NCI-H524 (cell line): ENCODE data around the gene ST8SIA6.
"Not testable (repeated sequence)": the region's sequence is repeated elsewhere in the genome, so short reads cannot be mapped to it uniquely, and the experiment has no call there.

Experiments
- DNase-seq, 2 experiments: peaks; one replicate each; lab custom pipeline; 2025; lab: John Stamatoyannopoulos, UW

ST8SIA6 gene, protein sequence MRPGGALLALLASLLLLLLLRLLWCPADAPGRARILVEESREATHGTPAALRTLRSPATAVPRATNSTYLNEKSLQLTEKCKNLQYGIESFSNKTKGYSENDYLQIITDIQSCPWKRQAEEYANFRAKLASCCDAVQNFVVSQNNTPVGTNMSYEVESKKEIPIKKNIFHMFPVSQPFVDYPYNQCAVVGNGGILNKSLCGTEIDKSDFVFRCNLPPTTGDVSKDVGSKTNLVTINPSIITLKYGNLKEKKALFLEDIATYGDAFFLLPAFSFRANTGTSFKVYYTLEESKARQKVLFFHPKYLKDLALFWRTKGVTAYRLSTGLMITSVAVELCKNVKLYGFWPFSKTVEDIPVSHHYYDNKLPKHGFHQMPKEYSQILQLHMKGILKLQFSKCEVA

DNA sequence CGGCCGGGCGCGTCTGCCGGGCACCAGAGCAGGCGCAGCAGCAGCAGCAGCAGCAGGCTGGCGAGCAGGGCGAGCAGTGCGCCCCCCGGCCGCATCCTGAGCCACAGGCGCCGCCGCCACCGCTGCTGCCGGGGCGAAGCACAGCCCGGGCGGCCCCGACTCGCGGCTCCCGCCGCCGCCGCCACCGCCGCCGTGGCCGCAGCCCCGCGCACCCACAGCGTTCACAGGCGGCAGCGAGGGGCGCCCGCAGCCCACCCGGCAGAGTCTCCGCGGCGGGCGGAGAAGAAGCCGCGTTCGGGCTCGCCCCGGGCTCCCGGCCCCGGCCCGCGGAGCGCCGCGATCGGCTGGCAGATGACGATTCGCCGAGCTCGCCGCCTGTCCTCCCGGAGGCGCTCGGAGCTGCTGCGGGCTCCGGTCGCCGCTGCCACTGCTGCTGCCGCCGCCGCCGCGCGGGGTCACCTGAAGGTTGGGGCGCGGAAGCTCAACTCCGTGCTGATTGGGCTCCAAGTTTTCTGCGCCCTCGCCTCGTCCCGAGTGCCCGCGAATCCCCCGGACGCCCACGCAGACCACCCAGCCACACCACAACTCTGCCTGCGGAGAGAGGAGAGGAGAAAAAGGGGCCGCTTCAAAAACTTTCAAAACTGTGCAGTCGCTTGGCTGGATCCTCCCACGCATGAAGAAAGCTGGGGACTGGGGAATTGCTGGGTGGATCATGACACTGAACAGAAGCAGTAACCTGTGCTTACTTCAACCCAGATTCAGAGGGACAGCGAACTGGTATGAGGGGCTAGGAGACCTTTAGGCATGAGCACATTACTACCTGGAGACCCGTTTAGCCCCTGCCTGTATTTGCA, at the start of gene ST8SIA6:
Gene ST8SIA6 (minus strand): TSS at position 435 of the 854 bp plus-strand sequence. CDS start 340 bp downstream, at position 95.
- DNase-seq, result peak in 1 of 2 experiments; percentile 4

DNA sequence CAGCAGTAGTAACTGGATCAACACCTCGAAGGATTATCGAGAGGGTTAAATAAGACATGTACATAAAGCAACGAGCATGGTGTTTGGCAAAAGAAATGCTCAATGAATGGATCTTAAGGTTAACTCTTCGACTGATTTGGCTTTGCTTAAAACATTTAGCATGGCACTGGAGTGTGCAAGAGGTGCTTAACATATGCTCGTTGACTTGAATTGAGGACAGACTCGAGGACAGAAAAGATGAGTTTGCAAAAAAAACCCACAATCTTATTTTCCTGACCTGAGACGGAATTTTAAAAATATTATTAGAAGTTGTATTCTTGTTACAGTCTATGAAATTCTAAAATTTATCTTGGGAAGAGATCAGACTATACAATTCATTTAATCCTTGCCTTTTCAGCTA, 49.4 kb upstream of the ST8SIA6 start:
- no peak for DNase-seq

DNA sequence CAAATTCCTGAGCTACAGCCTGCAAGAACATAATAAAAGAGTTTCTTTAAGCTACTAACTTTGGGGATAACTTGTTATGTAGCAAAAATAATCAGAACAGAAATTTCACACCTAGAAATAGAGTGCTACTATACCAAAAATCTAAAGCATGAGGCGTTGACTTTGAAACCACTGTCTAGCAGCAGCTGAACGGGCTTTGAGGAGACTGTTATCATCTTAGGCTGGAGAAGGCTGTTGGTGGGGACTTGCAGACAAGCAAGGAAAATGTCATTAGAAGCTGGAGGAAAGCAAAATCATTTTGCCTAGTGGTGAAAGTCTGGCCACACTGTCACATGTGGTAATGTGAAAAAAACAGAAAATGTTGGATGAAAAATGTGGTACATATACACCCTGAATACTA, 48.4 kb upstream of the ST8SIA6 start:
- no peak for DNase-seq

DNA sequence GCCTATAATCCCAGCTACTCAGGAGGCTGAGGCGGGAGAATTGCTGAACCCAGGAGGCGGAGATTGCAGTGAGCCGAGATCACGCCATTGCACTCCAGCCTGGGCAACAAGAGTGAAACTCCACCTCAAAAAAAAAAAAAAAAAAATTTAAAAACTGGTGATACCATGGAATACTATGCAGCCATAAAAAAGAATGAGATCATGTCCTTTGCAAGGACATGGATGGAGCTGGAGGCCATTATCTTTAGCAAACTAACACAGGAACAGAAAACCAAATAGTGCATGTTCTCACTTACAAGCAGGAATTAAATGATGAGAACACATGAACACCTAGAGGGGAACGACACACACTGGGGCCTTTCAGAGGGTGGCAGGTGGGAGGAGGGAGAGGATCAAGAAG, 44.6 kb upstream of the ST8SIA6 start:
- not testable (repeated sequence) for DNase-seq

DNA sequence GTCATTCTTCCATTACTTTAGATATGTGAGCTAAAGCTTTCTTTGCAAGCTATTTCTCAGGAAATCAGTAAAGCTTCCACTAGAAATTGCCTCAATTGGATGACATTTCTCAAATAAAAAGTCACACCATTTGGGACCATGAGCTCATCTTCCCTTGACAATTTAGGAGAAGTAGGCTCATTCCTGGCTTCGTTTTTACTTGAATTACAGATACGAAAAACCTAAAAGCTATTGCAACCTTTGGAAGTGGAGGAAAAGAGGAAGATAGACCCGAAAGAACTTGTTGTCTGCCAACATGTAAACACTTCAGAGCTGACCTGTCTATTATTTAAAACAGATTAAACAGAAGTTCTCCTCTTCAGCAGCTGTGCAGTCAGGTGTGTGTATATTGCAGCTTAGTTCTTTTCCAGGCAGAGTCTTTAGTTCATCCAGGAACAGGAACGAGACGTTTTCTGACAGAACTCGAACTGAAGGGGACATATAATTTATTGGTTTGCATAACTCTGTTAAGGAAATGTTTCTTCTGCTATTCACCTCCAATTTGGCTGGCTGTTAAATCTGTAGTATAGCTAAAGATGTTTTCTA, 43.1 kb upstream of the ST8SIA6 start:
- DNase-seq, result no peak

DNA sequence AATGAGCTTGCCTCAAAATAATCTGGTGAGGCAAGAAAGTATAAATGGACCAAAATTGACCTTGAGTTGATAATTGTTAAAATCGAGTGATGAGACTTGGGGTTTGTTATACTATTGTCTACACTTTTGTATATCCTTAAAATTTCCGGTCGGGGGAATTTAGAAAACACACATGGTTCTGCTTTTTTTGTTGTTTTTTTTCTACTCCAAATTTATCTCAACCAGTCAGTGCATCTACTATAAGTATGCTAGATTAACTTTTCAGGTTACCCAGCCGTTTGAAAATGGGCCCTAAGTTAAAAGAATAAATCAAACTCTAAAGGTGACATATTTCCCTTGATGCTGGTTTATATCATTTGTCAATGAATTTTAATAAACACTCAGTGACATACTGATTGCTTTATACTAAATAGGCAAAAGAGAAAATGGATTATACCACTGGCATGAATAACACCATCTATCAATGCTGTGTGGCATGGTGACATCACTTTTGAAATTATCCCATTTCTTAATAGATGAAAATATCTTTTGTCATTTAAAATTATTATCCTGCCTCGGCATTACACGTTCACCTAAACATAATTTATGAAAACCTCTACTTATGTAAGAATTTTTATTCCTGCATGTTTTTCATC, 40.3 kb upstream of the ST8SIA6 start:
- DNase-seq, result no peak

DNA sequence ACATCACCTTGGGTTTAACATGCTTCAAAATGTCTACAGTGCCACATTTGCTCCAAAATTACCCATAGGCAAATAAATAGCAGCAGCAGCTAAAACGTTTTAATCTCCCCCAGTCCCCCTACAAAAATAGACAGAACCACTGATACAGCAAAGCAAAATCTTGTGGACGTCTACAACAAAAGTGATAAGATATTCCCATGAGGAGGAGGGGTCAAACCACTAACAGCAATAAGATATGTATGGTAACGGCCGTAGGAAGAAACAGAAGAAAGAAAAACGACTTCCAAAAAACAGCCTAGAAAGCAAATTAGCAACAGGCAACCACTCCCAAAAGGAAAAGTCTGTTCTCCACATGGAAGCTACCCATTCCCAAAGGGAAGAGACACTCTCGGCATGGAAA, 34.5 kb upstream of the ST8SIA6 start:
- DNase-seq, result no peak

DNA sequence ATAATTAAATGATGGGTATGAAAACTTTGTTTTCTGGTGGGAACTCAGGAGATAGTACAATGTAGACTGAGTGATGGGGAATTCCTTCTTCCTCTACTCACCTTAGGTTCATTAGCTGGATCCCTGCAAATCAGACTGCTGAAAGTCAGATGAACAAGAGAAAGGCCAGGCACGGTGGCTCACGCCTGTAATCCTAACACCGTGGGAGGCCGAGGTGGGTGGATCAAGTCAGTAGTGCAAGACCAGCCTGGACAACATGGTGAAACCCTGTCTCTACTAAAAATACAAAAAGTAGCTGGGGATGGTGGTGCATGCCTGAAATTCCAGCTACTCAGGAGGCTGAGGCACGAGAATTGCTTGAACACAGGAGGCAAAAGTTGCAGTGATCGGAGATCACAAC, 28.7 kb upstream of the ST8SIA6 start:
- no peak for DNase-seq

DNA sequence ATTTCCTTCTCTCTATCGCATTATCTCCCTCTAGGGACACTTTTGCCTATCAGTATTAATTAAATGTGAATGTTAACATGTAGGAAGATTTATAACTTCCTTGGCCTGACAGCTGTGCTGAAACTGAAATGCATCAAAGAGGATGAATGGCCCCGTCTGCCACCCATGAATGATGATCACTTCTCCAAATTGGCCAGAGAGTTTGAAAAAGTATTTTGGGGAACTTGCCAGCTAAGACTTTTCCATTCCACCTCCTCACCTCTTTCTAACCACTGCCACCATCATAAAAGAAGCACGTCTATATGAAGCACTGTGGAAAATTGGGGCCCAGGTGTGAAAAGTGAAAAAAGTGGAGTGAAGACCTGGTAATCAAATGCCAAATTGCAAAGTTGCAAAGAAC, 25.4 kb upstream of the ST8SIA6 start:
- DNase-seq, result no peak

DNA sequence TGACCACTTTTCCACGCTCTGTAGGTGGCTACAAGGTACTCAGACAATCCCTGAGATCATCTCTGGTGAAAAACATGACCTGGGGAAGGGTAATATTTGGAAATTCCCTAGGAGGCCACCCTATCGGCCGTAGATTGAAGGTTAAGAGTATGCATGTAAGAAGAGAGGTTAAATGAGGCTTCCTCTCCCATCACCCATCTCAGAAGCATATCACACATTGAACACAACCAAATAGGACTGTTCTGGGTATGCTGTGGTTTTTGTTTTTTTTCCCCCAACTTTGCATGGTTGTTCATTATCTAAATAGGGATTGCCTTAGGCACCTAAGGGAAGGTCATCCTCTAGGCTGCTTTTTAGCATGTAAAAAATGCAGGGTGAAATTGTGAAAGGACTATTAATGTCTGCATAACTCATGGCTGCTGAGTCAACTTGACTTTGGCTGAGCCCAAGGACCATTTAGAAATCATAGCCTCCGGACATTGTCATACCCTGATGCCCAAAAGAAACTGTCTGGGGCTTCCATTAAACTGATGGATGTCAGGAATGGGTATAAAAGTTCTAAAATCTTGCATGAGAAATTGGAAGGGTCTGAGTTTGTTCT, 24.7 kb upstream of the ST8SIA6 start:
- no peak for DNase-seq

DNA sequence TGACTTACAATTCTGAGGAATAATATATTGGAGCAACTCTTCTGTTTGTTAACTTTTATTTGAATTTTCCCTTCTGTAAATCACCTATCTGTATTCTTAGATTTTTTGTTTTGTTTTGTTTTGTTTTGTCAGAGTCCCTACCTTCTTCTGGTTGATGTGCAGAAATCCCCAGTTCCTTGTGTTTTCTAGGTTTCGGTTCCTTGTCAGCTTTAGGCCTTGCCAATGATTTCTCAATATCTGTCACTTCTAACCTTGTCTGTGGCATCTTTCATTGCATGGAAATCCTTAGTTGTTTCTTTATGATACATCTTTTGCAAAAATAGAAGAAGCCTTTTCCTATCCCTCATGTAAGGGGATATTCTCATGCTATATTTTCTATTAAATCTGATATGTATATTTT, 21.7 kb upstream of the ST8SIA6 start:
- DNase-seq, result no peak

DNA sequence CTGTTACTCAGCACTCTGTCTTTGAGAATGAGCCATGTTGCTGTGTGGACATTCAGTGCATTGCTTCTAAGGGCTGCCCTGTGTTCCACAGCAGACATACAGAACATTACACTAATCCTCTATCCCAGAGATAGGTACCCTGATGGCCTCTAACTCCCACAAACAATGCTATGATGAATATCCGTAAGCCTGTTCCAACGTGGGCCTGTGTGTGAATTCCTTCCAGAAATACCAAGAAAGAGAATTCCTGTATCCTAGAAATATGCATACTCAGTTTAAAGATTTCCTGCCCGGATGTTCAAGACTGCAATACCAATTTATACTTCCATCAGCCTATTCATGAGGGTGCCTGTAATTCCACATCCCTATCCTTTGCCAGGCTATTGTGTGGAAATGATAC, 21.3 kb upstream of the ST8SIA6 start:
- no peak for DNase-seq

DNA sequence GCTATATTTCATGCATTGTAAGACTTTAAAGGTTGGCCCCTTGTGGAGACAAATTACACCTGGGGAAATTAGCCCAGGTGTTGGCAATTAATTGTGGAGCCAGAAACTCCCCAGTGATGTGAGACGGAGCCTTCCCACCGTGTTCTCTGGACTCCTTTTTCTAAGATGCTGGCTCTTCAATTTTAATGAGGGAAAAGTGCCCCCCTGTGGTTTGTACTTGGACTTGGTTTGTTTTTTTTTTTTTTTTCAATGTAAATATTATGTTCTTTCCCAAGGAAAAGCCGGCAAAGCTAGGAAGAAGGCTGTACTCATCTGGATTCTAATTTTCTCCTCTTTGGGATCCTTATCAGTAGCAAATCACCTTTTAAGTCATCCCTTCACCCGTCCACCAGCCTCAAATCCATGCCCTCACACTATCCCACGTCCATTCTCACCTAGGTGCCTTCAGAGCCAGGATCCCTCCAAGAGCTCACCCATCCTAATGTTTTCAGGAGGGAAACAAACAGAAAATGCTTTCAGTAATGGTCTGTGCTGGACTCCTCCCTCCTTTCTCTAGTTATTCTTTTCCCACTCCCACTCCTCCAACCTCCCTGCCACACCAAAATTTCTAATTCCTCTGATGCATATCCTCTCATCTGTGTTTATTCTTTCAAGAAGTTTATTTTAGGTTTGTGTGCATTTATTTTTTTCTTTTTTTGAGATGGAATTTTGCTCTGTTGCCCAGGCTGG, 20.4 kb upstream of the ST8SIA6 start:
- peak; percentile 15 to 17 for DNase-seq

DNA sequence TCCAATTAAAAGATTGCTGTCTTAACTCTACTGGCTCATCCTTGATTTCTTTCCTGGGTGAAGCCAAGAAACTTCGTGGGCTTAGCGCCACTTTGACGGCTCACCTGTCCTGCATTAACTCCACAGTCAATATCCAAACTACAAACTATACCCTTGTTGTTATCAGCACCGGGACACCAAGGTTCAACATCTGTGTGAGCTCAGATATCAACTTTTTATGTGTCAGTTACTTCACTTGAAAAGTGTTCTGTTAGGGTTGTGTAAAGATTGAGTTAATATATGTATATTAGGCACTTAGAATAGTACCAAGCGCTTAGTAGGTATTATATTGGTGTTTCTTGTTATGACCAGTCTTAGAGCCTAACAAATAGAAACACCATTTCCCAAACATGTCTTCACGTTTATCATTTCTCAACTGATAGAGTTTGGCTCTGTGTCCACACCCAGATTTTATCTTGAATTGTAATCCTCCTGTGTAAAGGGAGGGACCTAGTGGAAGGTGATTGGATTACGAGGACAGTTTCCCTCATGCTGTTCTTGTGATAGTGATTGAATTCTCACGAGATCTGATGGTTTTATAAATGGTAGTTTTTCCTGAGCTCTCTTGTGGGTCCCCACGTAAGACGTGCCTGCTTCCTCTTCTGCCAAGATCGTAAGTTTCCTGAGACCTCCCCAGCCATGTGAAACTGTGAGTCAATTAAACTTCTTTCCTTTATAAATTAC, 19.0 kb upstream of the ST8SIA6 start:
- no peak for DNase-seq

DNA sequence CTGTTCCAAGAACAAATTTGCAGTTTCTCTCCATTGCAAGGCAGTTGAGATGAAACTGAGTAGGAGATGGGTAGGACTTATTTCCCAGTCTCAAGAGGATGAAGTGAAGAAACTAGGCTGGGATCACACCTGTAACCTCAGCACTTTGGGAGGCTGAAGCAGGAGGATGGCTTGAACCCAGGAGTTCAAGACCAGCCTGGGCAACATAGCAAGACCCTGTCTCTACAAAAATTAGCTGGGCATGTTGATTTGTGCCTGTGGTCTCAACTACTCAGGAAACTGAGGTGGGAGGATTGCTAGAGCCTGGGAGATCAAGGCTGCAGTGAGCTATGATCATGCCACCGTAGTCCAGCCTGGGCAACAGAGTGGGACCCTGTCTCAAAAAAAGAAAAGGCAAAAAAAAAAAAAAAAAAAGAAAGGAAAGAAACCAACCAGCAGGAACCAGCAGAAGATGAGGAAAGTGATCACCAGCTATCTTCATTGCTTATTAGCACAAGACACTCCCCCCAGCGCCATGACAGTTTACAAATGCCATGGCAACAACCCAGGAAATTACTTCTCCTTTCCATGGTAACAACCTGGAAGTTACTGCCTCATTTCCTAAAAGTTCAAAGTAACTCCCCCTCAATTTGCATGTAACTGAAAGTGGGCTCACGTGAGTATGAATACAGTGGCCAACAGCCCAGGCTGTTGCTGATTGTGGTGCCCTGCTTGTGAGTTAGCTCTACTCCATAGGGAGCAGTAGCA, 18.3 kb upstream of the ST8SIA6 start:
- no peak for DNase-seq

DNA sequence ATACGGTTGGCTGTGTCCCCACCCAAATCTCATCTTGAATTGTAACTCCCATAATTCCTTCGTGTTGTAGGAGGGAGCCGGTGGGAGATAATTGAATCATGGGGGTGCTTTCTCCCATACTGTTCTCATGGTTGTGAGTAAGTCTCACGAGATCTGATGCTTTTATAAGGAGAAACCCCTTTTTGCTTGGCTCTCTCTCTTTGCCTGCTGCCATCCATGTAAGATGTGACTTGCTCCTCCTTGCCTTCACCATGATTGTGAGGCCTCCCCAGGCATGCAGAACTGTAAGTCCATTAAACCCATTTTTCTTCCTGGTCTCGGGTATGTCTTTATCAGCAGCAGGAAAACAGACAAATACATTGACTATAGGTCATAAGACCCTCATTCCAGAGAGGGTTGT, 15.9 kb upstream of the ST8SIA6 start:
- no peak for DNase-seq

DNA sequence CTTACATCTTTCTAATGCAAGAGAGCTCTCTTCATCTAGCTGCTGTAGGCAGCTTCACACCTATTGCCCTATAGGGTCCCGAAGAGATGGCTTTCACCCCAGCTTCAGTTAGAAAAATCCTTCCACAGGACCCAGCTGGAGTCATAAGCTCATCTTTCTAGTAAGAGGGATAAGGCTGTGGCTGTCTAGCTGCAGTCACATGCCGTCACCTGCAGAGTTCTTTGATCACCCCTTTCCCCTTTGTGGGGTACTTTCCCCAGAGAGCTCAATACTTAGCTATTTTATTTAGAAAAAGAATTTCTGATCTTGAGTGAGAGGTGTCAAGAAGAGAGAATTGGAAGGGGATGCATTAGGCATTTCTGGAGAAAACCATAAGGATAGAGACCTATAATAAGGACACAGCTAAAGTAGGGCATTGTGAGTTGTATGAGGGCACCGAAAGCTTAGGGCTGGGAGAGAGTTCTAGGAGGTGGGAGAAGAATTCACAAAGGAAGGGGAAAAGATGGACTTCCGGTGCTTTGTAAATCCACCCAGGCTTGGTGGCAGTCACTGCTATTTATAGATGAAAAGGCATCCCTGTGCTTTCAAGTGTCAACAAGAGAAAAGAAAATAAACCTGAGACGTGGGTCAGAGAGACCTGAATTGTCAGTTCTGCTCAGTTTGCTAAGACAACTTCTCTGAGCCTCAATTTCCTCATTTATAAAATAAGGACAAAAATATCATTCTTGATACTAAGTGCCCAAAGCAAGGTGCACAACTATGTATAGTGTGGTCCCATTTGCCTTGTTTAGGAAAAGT, 11.1 kb upstream of the ST8SIA6 start:
- no peak for DNase-seq

DNA sequence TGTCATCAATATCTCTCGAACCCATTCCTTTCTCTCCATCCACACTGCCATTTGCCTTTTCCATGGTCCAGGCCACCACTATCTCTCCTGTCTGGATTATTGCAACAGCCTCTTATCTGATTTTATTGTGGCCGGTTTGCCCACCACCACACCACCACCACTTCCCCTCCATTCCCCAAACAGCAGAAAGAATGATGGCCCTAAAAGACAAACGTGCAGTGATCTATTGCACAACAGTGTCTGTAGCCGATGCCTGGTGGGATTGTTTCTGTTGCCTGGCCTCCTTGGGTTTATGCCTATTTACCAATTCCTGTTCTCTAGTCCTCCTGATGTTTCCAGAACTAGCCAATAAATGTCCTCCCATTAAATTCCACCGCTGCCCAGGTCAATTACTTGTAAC, 10.2 kb upstream of the ST8SIA6 start:
- no peak for DNase-seq

DNA sequence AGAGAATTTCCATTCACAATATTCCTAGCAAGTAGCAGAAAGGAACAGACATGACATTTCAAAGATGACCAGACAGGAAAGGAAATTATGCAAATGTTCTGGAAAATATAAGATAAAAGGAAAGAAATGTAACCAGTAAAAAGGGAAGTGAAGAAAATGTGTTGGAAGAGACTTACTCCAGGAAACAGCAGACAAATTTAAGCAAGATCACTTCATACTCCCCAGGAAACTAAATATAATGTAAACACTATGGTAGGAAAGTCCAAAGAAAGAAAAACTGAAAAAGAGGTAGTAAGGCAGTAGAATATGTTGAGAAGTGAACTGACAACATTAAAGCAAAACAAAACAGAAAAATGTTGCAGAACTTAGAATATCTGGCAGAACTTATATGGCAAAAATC, 6.4 kb upstream of the ST8SIA6 start:
- DNase-seq, result no peak
